Spinal cord (tissue), 10 donors: ENCODE data around the gene DEDD. TPM values are rescaled to one million over a fixed set of nuclear protein-coding genes. Genes with fewer than 3 reads are reported as not detected.

Experiments used
- DNase-seq, 6 donors: peaks; one replicate each; pipeline versions ENCODE4 v3.0.0 to v3.0.0-alpha.2; 2013 to 2015; ENCODE audit warnings: low spot score in 6 of 6, low read depth in 4 of 6
- H3K27ac ChIP-seq: one replicate; pipeline ENCODE4 v1.5.1; 2013; ENCODE audit warnings: low read depth, low read length, control low read depth
- H3K27me3 ChIP-seq: one replicate; pipeline ENCODE4 v1.6.1; 2013; ENCODE audit warnings: low read length; ENCODE audit not compliant: control insufficient read depth, insufficient read depth
- H3K36me3 ChIP-seq: one replicate; pipeline ENCODE4 v1.6.1; 2013; ENCODE audit warnings: low read length; ENCODE audit not compliant: control insufficient read depth, insufficient read depth
- H3K4me1 ChIP-seq: one replicate; pipeline ENCODE4 v1.6.1; 2013; ENCODE audit warnings: low read length; ENCODE audit not compliant: control insufficient read depth, insufficient read depth
- H3K4me3 ChIP-seq: one replicate; pipeline ENCODE4 v1.5.1; 2013; ENCODE audit warnings: low read depth, low read length, control low read depth
- H3K9me3 ChIP-seq: one replicate; pipeline ENCODE4 v1.6.1; 2013; ENCODE audit warnings: low read length; ENCODE audit not compliant: control insufficient read depth, insufficient read depth
- WGBS: methylation state at CpG from one replicate; pipeline ENCODE4 v1.1.5; 2013; ENCODE audit warnings: missing lambda C conversion rate; ENCODE audit not compliant: insufficient coverage; 5-methylcytosine and 5-hydroxymethylcytosine counted together
- polyA plus RNA-seq, 2 donors: library from polyadenylated mRNA; unstranded; fragments of 120-200 nt; gene quantifications; one replicate each; pipeline ENCODE4 v1.2.1, GENCODE V29; 2013; ENCODE audit not compliant: insufficient read length in 2 of 2
- total RNA-seq, 2 donors: library from RNA; depleted of rRNA in 1 of 2; stranded (reverse); fragments of 120-200 nt in 1 of 2; fragments of >200 nt in 1 of 2; gene quantifications; one replicate each; pipeline versions ENCODE4 v1.2.3 to v1.2.4, GENCODE V29; 2013 to 2014
- donor health status: healthy.

DEDD gene
- total and polyA plus RNA-seq, 4 donors, result 16.3 to 61.5 (median 37.6) TPM

DNA sequence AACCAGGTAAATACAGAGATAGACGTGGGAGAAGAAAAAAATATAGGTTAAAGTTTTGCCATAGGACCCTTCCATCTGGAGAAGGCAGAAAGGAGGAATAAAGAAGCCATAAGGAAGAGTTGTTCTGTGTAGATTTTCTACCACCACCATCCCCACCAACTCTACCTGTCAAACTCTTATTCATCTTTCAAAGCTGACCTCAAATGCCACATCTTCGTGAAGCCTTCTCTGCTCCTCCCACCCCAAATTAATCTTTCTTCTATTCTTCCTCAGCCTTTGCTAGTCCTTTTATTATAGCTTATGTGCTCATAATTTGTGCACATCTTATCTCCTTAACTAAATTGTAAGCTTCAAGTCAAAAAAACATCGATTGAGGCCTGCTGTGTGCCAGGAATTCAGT lies 41.9 kb downstream of the DEDD start:
- DNase-seq, result no peak
- H3K9me3 ChIP-seq, result no peaks in the 10 kb centered on the region
- 89% methylated on average over 2 of the region's 3 CpGs for WGBS
- no peak overlapping the region for H3K4me3 ChIP-seq
- no peaks in the 10 kb centered on the region for H3K36me3 ChIP-seq
- no peaks in the 10 kb centered on the region for H3K4me1 ChIP-seq
- H3K27ac ChIP-seq, result no peak overlapping the region
- peaks cover 5% of the 10 kb centered on the region for H3K27me3 ChIP-seq

DNA sequence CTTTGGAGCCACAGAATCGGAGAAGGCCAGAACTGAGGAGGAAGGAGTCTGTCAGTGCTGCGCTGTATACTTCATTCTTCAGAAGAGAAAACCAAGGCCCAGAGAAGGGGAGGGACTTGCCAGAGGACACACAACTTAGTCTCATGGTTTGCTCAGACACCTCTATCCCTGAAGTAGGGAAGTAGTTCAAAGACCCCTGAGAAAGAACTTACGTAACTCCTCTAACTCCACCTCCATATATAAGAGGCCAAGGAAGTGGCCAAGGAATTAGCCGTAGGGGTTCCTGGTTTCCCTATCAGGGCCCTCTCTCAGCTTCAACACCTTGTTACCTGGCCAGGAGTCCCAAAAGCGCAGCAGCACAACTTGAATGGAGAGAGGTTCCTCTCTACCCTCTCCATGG lies 42.5 kb downstream of the DEDD start:
- no peaks in the 10 kb centered on the region for H3K4me1 ChIP-seq
- DNase-seq, result no peak
- no peaks in the 10 kb centered on the region for H3K36me3 ChIP-seq
- H3K4me3 ChIP-seq, result no peak overlapping the region
- H3K27ac ChIP-seq, result no peak overlapping the region
- no peaks in the 10 kb centered on the region for H3K9me3 ChIP-seq
- WGBS, result 100% methylated on average over 3 of the region's 5 CpGs
- peaks cover 5% of the 10 kb centered on the region for H3K27me3 ChIP-seq

DNA sequence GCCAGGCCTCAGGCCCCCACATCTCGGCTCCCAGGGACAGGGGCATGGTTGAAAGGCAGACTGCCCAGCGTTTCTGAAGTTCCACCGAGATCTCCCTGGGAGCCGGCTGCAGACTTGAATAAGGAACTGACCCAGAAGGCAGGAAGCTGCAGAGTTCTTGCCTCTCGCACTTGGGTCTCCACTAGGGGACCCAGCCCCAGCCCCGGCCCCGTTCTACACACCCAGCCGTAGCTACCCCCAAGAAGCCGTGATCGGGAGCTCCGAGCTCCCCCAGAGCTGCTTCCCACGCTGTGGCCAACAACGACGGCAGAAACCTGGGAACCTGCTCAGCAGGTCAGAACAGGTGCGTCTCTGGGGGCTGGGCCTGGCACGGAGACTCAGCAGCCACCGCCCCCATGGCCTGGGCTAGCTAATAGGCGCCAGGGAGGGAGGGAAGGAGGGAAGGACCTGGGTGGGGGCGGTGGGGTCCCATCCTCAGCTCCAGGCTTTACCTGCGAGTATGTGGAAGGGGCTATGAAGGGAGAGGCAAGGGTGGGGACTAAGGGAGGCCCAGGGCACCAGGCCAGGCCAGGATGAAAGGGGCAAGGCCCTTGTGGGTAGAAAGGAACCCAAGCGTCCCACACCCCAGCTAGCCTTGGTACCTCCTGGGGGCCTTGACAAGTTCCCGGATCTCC lies 43.1 kb downstream of the DEDD start, which contains the start of gene NECTIN4:
NECTIN4 (minus strand) TSS at position 308 of the 674 bp plus-strand sequence; CDS start at position 46, 262 bp downstream.
- H3K4me1 ChIP-seq, result no peaks in the 10 kb centered on the region
- H3K36me3 ChIP-seq, result no peaks in the 10 kb centered on the region
- no peak within 1 kb of the TSS for H3K4me3 ChIP-seq
- no peaks in the 10 kb centered on the region for H3K9me3 ChIP-seq
- WGBS, result 50% methylated on average over 19 of the region's 22 CpGs
- peaks cover 5% of the 10 kb centered on the region for H3K27me3 ChIP-seq
- no peak within 1 kb of the TSS for H3K27ac ChIP-seq
- DNase-seq, result no peak

DNA sequence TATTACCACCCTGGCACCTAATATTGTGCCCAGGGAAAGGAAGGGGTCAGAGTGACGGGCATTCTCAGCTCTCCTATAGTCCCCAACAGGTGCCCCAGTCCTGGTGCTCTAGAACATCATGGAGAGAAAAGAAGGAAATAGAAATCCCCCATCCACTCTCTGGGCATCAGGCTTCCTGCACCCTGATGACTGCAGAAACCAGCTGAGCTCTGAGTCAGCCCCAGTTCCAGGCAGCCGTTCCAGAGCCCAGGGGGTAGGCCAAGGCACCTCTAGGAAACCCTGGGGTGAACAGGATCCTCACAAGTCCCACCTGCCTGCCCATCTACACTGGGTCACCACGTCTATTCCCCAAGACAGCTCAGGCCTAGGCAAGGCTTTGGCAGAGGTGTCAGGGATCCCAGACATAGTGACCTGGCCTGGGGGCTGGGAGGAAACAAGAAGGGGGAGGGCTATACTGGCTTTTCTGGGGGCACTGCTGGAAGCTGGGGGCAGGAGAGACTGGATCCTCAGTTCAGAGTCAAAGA lies 43.8 kb downstream of the DEDD start:
- Histone ChIP-seq H3K9me3 (no peaks in the 10 kb centered on the region), H3K4me3 (no peak overlapping the region), H3K36me3 (no peaks in the 10 kb centered on the region), H3K27ac (no peak overlapping the region), H3K4me1 (no peaks in the 10 kb centered on the region), H3K27me3 (peaks cover 5% of the 10 kb centered on the region)
- 80% methylated on average over 1 of the region's 3 CpGs for WGBS
- no peak for DNase-seq

DNA sequence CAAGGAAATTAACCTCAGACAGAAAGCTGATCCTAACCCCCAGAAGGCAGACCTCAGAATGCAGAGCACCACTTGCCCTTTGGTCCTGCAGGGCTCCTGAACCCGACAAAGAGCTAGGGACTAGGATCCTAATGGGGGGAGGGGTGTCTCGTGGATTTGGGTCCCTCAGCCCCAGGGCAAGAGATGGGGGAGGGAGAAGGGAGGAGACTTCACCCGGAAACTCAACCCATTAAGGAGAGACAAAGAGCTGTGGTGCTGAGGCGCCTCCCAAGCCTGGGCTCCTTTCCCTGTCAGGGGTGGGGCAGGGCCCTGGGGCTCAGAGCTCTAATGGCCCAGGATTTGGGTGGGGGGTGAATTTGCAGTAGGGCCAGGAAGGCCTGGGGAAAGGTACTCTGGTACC lies 46.0 kb downstream of the DEDD start:
- H3K4me1 ChIP-seq, result no peaks in the 10 kb centered on the region
- H3K27me3 ChIP-seq, result peaks cover 3% of the 10 kb centered on the region
- H3K9me3 ChIP-seq, result no peaks in the 10 kb centered on the region
- H3K36me3 ChIP-seq, result no peaks in the 10 kb centered on the region
- no peak for DNase-seq
- 51% methylated on average over 3 of the region's 4 CpGs for WGBS
- no peak overlapping the region for H3K27ac ChIP-seq
- H3K4me3 ChIP-seq, result no peak overlapping the region

DNA sequence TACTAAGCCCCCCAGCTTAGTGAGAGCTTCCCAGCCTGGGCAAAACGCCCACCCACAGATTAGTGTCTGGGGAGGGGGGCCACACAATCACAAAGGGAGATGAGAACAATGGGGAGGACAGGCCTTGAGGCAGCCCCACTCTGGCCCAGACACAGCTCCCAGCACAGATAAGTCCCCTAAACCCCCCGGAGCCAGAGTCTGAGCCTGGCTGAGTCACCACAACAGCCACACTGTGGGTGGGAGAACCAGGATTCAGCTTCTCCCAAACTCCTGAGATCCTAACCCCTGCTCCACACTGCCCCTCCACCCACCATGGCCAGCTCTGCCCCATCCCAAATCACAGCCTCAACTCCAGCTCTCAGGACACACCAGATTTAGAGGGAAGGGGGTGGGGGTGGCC lies 47.3 kb downstream of the DEDD start:
- H3K27ac ChIP-seq, result no peak overlapping the region
- DNase-seq, result no peak
- H3K4me1 ChIP-seq, result no peaks in the 10 kb centered on the region
- peaks cover 3% of the 10 kb centered on the region for H3K27me3 ChIP-seq
- WGBS, result 20% methylated on average over 1 of the region's 2 CpGs
- no peak overlapping the region for H3K4me3 ChIP-seq
- H3K9me3 ChIP-seq, result no peaks in the 10 kb centered on the region
- no peaks in the 10 kb centered on the region for H3K36me3 ChIP-seq

DNA sequence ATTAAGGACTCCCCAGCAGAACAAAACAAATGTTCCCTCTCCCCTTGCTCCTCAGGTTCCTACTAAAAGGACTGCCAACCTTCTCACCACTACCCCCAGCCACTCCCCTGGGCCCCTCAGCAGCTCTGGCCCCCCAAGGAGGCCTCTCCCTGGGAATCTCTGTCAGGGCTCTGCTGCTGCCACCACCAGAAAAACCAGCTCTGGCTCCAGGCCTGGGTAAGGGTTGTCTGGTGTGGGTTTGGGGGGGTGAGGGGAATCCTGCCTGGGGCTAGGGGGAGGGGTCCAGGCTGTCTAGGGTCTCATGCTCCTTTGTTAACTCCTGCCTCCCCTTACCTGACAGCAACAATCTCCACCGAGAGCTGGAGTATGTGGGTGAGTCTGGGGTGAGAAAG lies 47.9 kb downstream of the DEDD start:
- peaks cover 3% of the 10 kb centered on the region for H3K27me3 ChIP-seq
- no peak for DNase-seq
- no peak overlapping the region for H3K27ac ChIP-seq
- no peaks in the 10 kb centered on the region for H3K9me3 ChIP-seq
- no peaks in the 10 kb centered on the region for H3K36me3 ChIP-seq
- WGBS, result no CpG with 5 or more reads among the region's 1 CpG
- no peaks in the 10 kb centered on the region for H3K4me1 ChIP-seq
- H3K4me3 ChIP-seq, result no peak overlapping the region

DNA sequence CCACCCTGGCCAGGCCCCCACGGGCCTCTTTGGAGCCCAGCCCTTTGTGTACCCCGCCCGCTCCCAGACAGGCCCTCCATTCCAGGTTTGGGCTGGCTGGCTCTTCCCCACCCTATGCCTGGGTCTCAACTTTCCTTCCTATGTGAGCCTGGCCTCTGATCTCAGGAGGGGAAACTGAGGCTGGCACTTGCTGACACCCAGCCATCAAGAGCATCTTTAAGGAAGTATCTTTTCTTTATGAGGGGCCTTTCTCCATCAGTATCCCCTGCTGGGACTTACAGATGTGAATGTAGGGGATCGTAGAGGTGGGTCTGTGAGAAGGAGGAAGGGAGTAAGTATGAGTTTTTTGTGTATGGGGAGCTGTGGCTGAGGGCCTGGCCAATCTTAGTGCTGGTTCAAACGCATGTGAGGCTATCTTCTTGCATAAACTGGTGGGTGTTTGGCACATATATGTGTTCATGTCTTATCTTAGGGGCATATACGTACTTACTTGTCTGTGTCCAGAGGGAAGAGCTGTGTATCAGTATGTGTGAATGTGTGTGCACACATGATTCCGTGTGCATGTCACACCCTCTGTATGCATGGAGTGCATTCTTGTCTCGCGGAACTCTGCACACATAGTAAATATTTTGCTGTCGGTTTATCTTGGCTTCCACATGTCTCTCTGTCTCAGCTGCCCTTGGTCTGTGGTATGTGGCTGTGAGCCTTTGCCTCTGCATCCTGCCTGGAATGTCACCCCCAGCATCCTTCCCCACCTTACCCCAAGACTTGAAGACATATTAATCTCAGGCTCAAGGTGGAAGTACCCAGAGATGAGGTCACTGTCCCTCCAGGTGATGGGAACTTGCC lies 48.5 kb downstream of the DEDD start:
- H3K27ac ChIP-seq, result no peak overlapping the region
- no peak for DNase-seq
- WGBS, result 84% methylated on average over 8 of the region's 10 CpGs
- H3K4me1 ChIP-seq, result no peaks in the 10 kb centered on the region
- peaks cover 3% of the 10 kb centered on the region for H3K27me3 ChIP-seq
- H3K4me3 ChIP-seq, result no peak overlapping the region
- H3K9me3 ChIP-seq, result no peaks in the 10 kb centered on the region
- no peaks in the 10 kb centered on the region for H3K36me3 ChIP-seq

DNA sequence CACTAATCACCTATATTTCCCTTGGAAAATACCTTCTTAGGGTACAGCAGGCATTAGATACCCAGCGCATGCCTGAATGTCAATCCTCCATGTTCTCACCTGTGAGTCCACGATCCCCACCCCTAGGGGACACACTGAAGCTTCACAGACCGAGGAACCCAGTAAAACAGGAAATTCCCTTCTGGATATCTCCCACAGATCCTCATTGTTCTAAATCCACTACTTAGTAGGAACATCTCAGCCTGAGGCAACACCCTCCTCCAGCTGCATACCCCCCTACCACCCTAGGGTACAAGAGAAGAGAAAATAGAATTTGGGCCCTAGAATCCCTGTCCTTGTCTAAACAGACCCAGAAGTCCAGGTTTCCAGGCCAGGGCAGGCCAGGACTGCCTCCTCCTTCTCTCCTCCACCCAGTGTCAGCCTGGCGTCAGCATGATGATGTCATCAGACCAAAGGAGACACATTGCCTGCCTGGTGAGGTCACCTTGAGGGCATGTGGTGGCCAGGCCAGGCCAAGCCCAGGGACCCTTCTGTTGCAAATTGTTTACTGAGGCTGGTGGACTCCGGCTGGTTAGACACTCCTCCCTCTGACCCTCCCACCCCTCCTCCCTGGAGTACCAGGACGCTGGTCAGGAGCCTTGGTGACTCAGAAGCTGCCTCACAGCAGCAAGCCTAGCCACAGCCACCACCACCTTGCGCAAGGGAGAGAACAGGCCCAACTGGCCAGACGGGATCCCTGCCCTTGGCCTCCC lies 49.3 kb downstream of the DEDD start:
- Histone ChIP-seq H3K4me1 (no peaks in the 10 kb centered on the region), H3K9me3 (no peaks in the 10 kb centered on the region), H3K27ac (no peak overlapping the region), H3K4me3 (no peak overlapping the region), H3K27me3 (no peaks in the 10 kb centered on the region), H3K36me3 (no peaks in the 10 kb centered on the region)
- DNase-seq, result no peak
- WGBS, result 74% methylated on average over 6 of the region's 8 CpGs
